DMS79 treated with DMSO at 0.1 percent for 48 hours (cell line): ENCODE measurements around the gene PLB1.
"Not testable (repeated sequence)": the region's sequence is repeated elsewhere in the genome, so short reads cannot be mapped to it uniquely, and the experiment has no call there.

Experiments used
- DNase-seq: peaks from one replicate; lab custom pipeline; 2025; lab: John Stamatoyannopoulos, UW

PLB1 gene

GRCh38 chr2:28648147-28648546 is 152.3 kb downstream of the PLB1 start:
- peak; percentile 11 for DNase-seq

- DNase-seq: peak; percentile 24
These were observed 153.0 kb downstream of the PLB1 start for GRCh38 chr2:28648671-28649395.

GRCh38 chr2:28649481-28650265 is 153.8 kb downstream of the PLB1 start:
- DNase-seq: no peak

GRCh38 chr2:28650266-28650584 is 154.4 kb downstream of the PLB1 start:
- DNase-seq: no peak

GRCh38 chr2:28652217-28652616 is 156.4 kb downstream of the PLB1 start:
- no peak for DNase-seq

- DNase-seq: no peak
These were observed 158.2 kb downstream of the PLB1 start for GRCh38 chr2:28653892-28654662.

GRCh38 chr2:28654663-28655320 is 158.9 kb downstream of the PLB1 start:
- DNase-seq: peak; percentile 12

GRCh38 chr2:28656937-28657615 is 161.2 kb downstream of the PLB1 start:
- no peak for DNase-seq

GRCh38 chr2:28658369-28658768 is 162.5 kb downstream of the PLB1 start:
- no peak for DNase-seq

GRCh38 chr2:28659127-28659526 is 163.3 kb downstream of the PLB1 start:
- DNase-seq: no peak

- DNase-seq: no peak
These were observed 165.7 kb downstream of the PLB1 start for GRCh38 chr2:28661589-28662001.

- DNase-seq: no peak
These were observed 166.2 kb downstream of the PLB1 start for GRCh38 chr2:28662044-28662443.

- no peak for DNase-seq
These were observed 166.8 kb downstream of the PLB1 start for GRCh38 chr2:28662468-28663181.

GRCh38 chr2:28663359-28663758 is 167.5 kb downstream of the PLB1 start:
- DNase-seq: no peak

GRCh38 chr2:28664120-28664842 is 168.4 kb downstream of the PLB1 start:
- no peak for DNase-seq

- no peak for DNase-seq
These were observed 169.3 kb downstream of the PLB1 start for GRCh38 chr2:28665041-28665704.

GRCh38 chr2:28665811-28666377 is 170.0 kb downstream of the PLB1 start:
- DNase-seq: not testable (repeated sequence)

- DNase-seq: no peak
These were observed 170.8 kb downstream of the PLB1 start for GRCh38 chr2:28666496-28667184.

- no peak for DNase-seq
These were observed 171.4 kb downstream of the PLB1 start for GRCh38 chr2:28667261-28667660.
